H1 (cell line): ENCODE data around the gene CASS4. TPM values are rescaled to one million over a fixed set of nuclear protein-coding genes. Genes with fewer than 3 reads are reported as not detected.

Experiments used
- CTCF ChIA-PET: fragments of 300-600 bp; sonication (Branson Sonifier 250); formaldehyde crosslinking; loops from one replicate; lab custom pipeline; 2021; ENCODE audit not compliant: partially characterized antibody; lab: Charles Lee
- POLR2A ChIA-PET: fragments of 300-600 bp; sonication (Branson Sonifier 250); formaldehyde crosslinking; loops from one replicate; lab custom pipeline; 2021; ENCODE audit warnings: inconsistent platforms; ENCODE audit not compliant: partially characterized antibody; lab: Charles Lee
- DNase-seq, 2 experiments: peaks; one replicate each; pipeline versions ENCODE4 v3.0.0 to v3.0.0-alpha.2; 2010 to 2022; ENCODE audit warnings: low spot score in 2 of 2, low read depth in 1 of 2, mixed read lengths in 1 of 2
- FAIRE-seq: peaks from 2 replicates; lab custom pipeline; 2011; peaks lifted over from hg19 to GRCh38; lab: Jason Lieb, UNC
- H2AFZ ChIP-seq: 2 replicates; pipeline ENCODE4 v1.8.1; 2012; ENCODE audit warnings: low read length, inconsistent platforms
- H2AK5ac ChIP-seq: 2 replicates; pipeline ENCODE4 v1.6.1; 2013; ENCODE audit warnings: low read depth, low read length
- H2BK120ac ChIP-seq: replicated peaks from 2 replicates; pipeline ENCODE3; 2013; ENCODE audit warnings: low read depth, low read length, inconsistent platforms
- H2BK12ac ChIP-seq: 2 replicates; pipeline ENCODE4 v1.6.1; 2013; ENCODE audit warnings: low read depth, low read length
- H2BK15ac ChIP-seq: 2 replicates; pipeline ENCODE4 v1.6.1; 2013; ENCODE audit warnings: low read length
- H2BK20ac ChIP-seq: 2 replicates; pipeline ENCODE4 v1.6.1; 2013; ENCODE audit warnings: low read length
- H2BK5ac ChIP-seq: 2 replicates; pipeline ENCODE4 v1.6.1; 2013; ENCODE audit warnings: low read depth, low read length
- H3K14ac ChIP-seq: 2 replicates; pipeline ENCODE4 v1.6.1; 2013; ENCODE audit warnings: inconsistent platforms; ENCODE audit not compliant: insufficient read length
- H3K18ac ChIP-seq: 2 replicates; pipeline ENCODE4 v1.6.1; 2013; ENCODE audit warnings: low read length; ENCODE audit errors: extremely low read depth
- H3K23ac ChIP-seq: 2 replicates; pipeline ENCODE4 v1.6.1; 2013; ENCODE audit warnings: inconsistent platforms; ENCODE audit not compliant: insufficient read length
- H3K23me2 ChIP-seq: 2 replicates; pipeline ENCODE4 v1.6.1; 2013; ENCODE audit warnings: low read depth, low read length
- H3K27ac ChIP-seq: 2 replicates; pipeline ENCODE4 v1.6.1; 2011; ENCODE audit warnings: low read depth, low read length, inconsistent platforms
- H3K27me3 ChIP-seq, 4 experiments: replicated peaks in 1 of 4; 1 replicate in 1 of 4; 2 replicates in 3 of 4; pipeline versions ENCODE4 v1.6.1 to v1.8.1; 2011 to 2013; ENCODE audit warnings: low read length in 3 of 4, mild to moderate bottlenecking in 3 of 4, inconsistent platforms in 2 of 4, mixed read lengths in 2 of 4, moderate library complexity in 1 of 4; ENCODE audit not compliant: control insufficient read depth in 3 of 4, insufficient read depth in 3 of 4; ENCODE audit errors: extremely low read depth in 1 of 4
- H3K36me3 ChIP-seq, 4 experiments: 2 replicates each; pipeline versions ENCODE4 v1.6.1 to v1.8.1; 2011 to 2013; ENCODE audit warnings: mild to moderate bottlenecking in 4 of 4, low read length in 3 of 4, moderate library complexity in 2 of 4, control low read depth in 1 of 4, inconsistent platforms in 1 of 4; ENCODE audit not compliant: insufficient read depth in 4 of 4, control insufficient read depth in 2 of 4
- H3K4ac ChIP-seq: replicated peaks from 2 replicates; pipeline ENCODE3; 2013; ENCODE audit warnings: low read length, low read depth, mixed read lengths, inconsistent platforms; ENCODE audit not compliant: insufficient read length
- H3K4me1 ChIP-seq, 4 experiments: replicated peaks in 1 of 4; 1 replicate in 1 of 4; 2 replicates in 3 of 4; pipeline versions ENCODE4 v1.6.1 to v1.8.1; 2011 to 2013; ENCODE audit warnings: low read length in 3 of 4, inconsistent platforms in 2 of 4, mixed read lengths in 1 of 4; ENCODE audit not compliant: insufficient read depth in 4 of 4, control insufficient read depth in 3 of 4
- H3K4me2 ChIP-seq, 2 experiments: 2 replicates each; pipeline versions ENCODE4 v1.6.1 to v1.8.1; 2011 to 2013; ENCODE audit warnings: low read depth in 2 of 2, low read length in 2 of 2, control low read depth in 1 of 2, inconsistent platforms in 1 of 2, mild to moderate bottlenecking in 1 of 2; ENCODE audit not compliant: insufficient read depth in 1 of 2
- H3K4me3 ChIP-seq, 4 experiments: fragments of 200-600, 300-600 bp in 1 of 4; sonication (generic), shearing (Covaris generic), sonication (Bioruptor Twin) in 1 of 4; 2 replicates each; pipeline versions ENCODE4 v1.5.1 to v1.8.1; 2011 to 2016; ENCODE audit warnings: low read length in 4 of 4, low read depth in 3 of 4, control low read depth in 2 of 4, inconsistent platforms in 2 of 4, mild to moderate bottlenecking in 2 of 4, mixed read lengths in 1 of 4, moderate library complexity in 1 of 4; ENCODE audit not compliant: insufficient read depth in 2 of 4; ENCODE audit errors: extremely low read depth in 1 of 4
- H3K56ac ChIP-seq: replicated peaks from 2 replicates; pipeline ENCODE3; 2013; ENCODE audit warnings: low read depth, mild to moderate bottlenecking, mixed read lengths, low read length, inconsistent platforms; ENCODE audit not compliant: insufficient read length
- H3K79me1 ChIP-seq: 2 replicates; pipeline ENCODE4 v1.6.1; 2013; ENCODE audit warnings: low read depth, low read length, control low read depth
- H3K79me2 ChIP-seq, 2 experiments: 2 replicates each; pipeline versions ENCODE4 v1.6.1 to v1.8.1; 2012 to 2013; ENCODE audit warnings: low read length in 2 of 2, mild to moderate bottlenecking in 2 of 2, inconsistent platforms in 1 of 2; ENCODE audit not compliant: insufficient read depth in 2 of 2, control insufficient read depth in 1 of 2
- H3K9ac ChIP-seq, 4 experiments: replicated peaks in 1 of 4; 1 replicate in 1 of 4; 2 replicates in 3 of 4; pipeline versions ENCODE4 v1.6.1 to v1.8.1; 2011 to 2013; ENCODE audit warnings: low read depth in 3 of 4, low read length in 3 of 4, control low read depth in 2 of 4, mild to moderate bottlenecking in 2 of 4, moderate library complexity in 2 of 4, inconsistent platforms in 1 of 4; ENCODE audit errors: extremely low read depth in 1 of 4
- H3K9me3 ChIP-seq, 2 experiments: 2 replicates each; pipeline versions ENCODE4 v1.6.1 to v1.8.1; 2012 to 2013; ENCODE audit warnings: mild to moderate bottlenecking in 2 of 2, moderate library complexity in 2 of 2, control low read depth in 1 of 2, inconsistent platforms in 1 of 2, low read depth in 1 of 2, low read length in 1 of 2, mixed read lengths in 1 of 2; ENCODE audit not compliant: insufficient read depth in 2 of 2
- H4K20me1 ChIP-seq, 2 experiments: replicated peaks in 1 of 2; 2 replicates each; pipeline versions ENCODE3 to v1.8.1; 2011 to 2013; ENCODE audit warnings: inconsistent platforms in 2 of 2, low read length in 2 of 2, mild to moderate bottlenecking in 1 of 2; ENCODE audit not compliant: insufficient read depth in 2 of 2, control insufficient read depth in 1 of 2
- H4K5ac ChIP-seq: 2 replicates; pipeline ENCODE4 v1.6.1; 2013; ENCODE audit warnings: low read length, low read depth, mixed read lengths, inconsistent platforms; ENCODE audit not compliant: insufficient read length
- H4K8ac ChIP-seq: 2 replicates; pipeline ENCODE4 v1.8.0; 2013; ENCODE audit warnings: mild to moderate bottlenecking, moderate library complexity, low read length, inconsistent platforms; ENCODE audit not compliant: insufficient read depth; ENCODE audit errors: extremely low read depth
- H4K91ac ChIP-seq: replicated peaks from 2 replicates; pipeline ENCODE3; 2013; ENCODE audit warnings: low read length, mixed read lengths, inconsistent platforms; ENCODE audit not compliant: insufficient read length
- BACH1 ChIP-seq: IDR thresholded peaks from 2 replicates; pipeline ENCODE4 v1.6.1; 2012; ENCODE audit warnings: low read length, improper control_type of control experiment
- BCL11A ChIP-seq, 2 experiments: IDR thresholded peaks; one replicate each; pipeline ENCODE4 v1.6.1; 2011; ENCODE audit warnings: low read depth in 2 of 2, low read length in 2 of 2, mild to moderate bottlenecking in 2 of 2
- BRCA1 ChIP-seq: IDR thresholded peaks from 2 replicates; pipeline ENCODE4 v1.6.1; 2012; ENCODE audit warnings: low read depth, low read length, improper control_type of control experiment
- POU5F1 ChIP-seq: IDR thresholded peaks from 2 replicates; pipeline ENCODE4 v1.6.1; 2011; ENCODE audit warnings: low read depth, mild to moderate bottlenecking, low read length, moderate library complexity
- SIN3A ChIP-seq, 2 experiments: IDR thresholded peaks in 1 of 2; conservative IDR thresholded peaks in 1 of 2; 2 replicates each; pipeline ENCODE4 v1.6.1; 2011 to 2012; ENCODE audit warnings: low read length in 2 of 2, improper control_type of control experiment in 1 of 2, low read depth in 1 of 2, mild to moderate bottlenecking in 1 of 2
- TAF1 ChIP-seq: IDR thresholded peaks from 2 replicates; pipeline ENCODE4 v1.6.1; 2011; ENCODE audit warnings: mild to moderate bottlenecking, low read depth, low read length
- WGBS, 2 experiments: shearing (Covaris generic) in 1 of 2; methylation state at CpG; one replicate each; pipeline versions ENCODE4 v1.1.6 to v1.1.7; 2013 to 2015; ENCODE audit warnings: low lambda C conversion rate in 2 of 2, mixed read lengths in 2 of 2, inconsistent platforms in 1 of 2, low coverage in 1 of 2, missing lambda C conversion rate in 1 of 2; ENCODE audit not compliant: insufficient replicate concordance in 2 of 2, insufficient coverage in 1 of 2, insufficient read length in 1 of 2; ENCODE audit errors: extremely low coverage in 1 of 2, missing lambda C conversion rate in 1 of 2; 5-methylcytosine and 5-hydroxymethylcytosine counted together
- polyA plus RNA-seq, 7 experiments: library from polyadenylated mRNA; depleted of rRNA in 3 of 7; stranded (reverse) in 5 of 7; unstranded in 2 of 7; fragments of >200 nt in 5 of 7; fragments of 200-250 nt in 2 of 7; gene quantifications; 1 replicate in 5 of 7; 2 replicates in 1 of 7; 4 replicates in 1 of 7; pipeline versions ENCODE4 v1.2.1 to v1.2.3, GENCODE V29; 2011 to 2013; ENCODE audit warnings: missing spikeins in 2 of 7, mixed read lengths in 2 of 7
- total RNA-seq: library from RNA; stranded (reverse); fragmentation: NEBNext Ultra II Directional; extraction: Animal tissue kit (Norgen Biotek cat#: 25700); gene quantifications from 2 replicates; pipeline ENCODE4 v1.2.1, GENCODE V29; 2021
- TF ChIP-seq, protein P1 (sequence below): IDR thresholded peaks from 2 replicates; pipeline ENCODE4 v1.6.1; 2011; ENCODE audit warnings: low read length, improper control_type of control experiment

CASS4 gene
- total and polyA plus RNA-seq, 2 of the 8 experiments (the other 6 are each of a cell fraction or from before 2014, with no cell fraction given), result not detected

- Histone ChIP-seq H3K27ac (no peak overlapping the region), H3K4me1 (no peaks in the 10 kb centered on the region), H3K79me1 (no peaks in the 10 kb centered on the region), H3K23me2 (no peaks in the 10 kb centered on the region), H3K4me2 (no peak overlapping the region), H3K56ac (no peak overlapping the region), H2BK12ac (no peak overlapping the region), H2AK5ac (no peak overlapping the region), H4K20me1 (peaks cover 2 to 5% of the 10 kb centered on the region in 2 experiments), H2BK20ac (no peak overlapping the region), H3K9me3 (no peaks in the 10 kb centered on the region), H3K9ac (no peak overlapping the region), H2BK15ac (no peak overlapping the region), H3K27me3 (no peaks in the 10 kb centered on the region), H3K18ac (no peak overlapping the region), H2BK5ac (no peak overlapping the region), H3K36me3 (peaks cover 2 to 35% (median 21%) of the 10 kb centered on the region in 4 experiments; a peak in 7 of 8 replicates), H2AFZ (no peak overlapping the region), H3K4ac (no peak overlapping the region), H3K23ac (no peak overlapping the region), H3K14ac (no peak overlapping the region), H2BK120ac (no peak overlapping the region), H4K91ac (no peak overlapping the region), H4K8ac (no peak overlapping the region), H3K79me2 (peaks cover 0 to 6% of the 10 kb centered on the region in 2 experiments; a peak in 2 of 4 replicates), H4K5ac (no peak overlapping the region), H3K4me3 (no peak overlapping the region)
- FAIRE-seq, result no peak
- ChIA-PET POLR2A (interaction anchor here (1.6 to 1.7 kb wide), 2 partner anchors 11 to 14 kb away, joined by 4 to 5 read pairs; no protein-coding TSS in a partner anchor), CTCF (interaction anchor here (0.8 kb wide), 1 partner anchor 8 kb away, joined by 3 read pairs; no protein-coding TSS in a partner anchor)
- DNase-seq, result no peak
- 91% methylated on average over 5 of the region's 5 CpGs; no CpG with 5 or more reads in 1 of the 2 experiments for WGBS, 2 experiments
- no peak for TF ChIP-seq SIN3A (conservative IDR thresholded peaks at IDR 0.05 in 1 of 2, IDR thresholded peaks at IDR 0.05 in 1 of 2; ENCODE audit: low read depth in 1 of 2, low read length in 2 of 2)
- no peak for TF ChIP-seq TAF1
- TF ChIP-seq, protein P1, sequence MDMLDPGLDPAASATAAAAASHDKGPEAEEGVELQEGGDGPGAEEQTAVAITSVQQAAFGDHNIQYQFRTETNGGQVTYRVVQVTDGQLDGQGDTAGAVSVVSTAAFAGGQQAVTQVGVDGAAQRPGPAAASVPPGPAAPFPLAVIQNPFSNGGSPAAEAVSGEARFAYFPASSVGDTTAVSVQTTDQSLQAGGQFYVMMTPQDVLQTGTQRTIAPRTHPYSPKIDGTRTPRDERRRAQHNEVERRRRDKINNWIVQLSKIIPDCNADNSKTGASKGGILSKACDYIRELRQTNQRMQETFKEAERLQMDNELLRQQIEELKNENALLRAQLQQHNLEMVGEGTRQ, result no peak
- TF ChIP-seq BCL11A (IDR thresholded peaks at IDR 0.05; ENCODE audit: low read depth in 2 of 2, low read length in 2 of 2), result no peak
- TF ChIP-seq BACH1, result no peak
- TF ChIP-seq BRCA1, result no peak
- no peak for TF ChIP-seq POU5F1
Observed at GRCh38 chr20:56409521-56409920, 2.5 kb upstream of the CASS4 start.
